Left cardiac atrium (tissue), 4 donors: Measurements from ENCODE around the gene FBXO47. TPM values are rescaled to one million over a fixed set of nuclear protein-coding genes. Genes with fewer than 3 reads are reported as not detected.

Source experiments
- ATAC-seq, 2 donors: fragments of 200-7000 bp; cut with Tn5 transposase; one replicate each; pipeline ENCODE4 v1.9.1; 2020; ENCODE audit warnings: mild to moderate bottlenecking in 2 of 2, moderate library complexity in 2 of 2
- DNase-seq: peaks from one replicate; pipeline ENCODE4 v3.0.0-alpha.2; 2020
- intact Hi-C, 2 donors: fragments of 100-400 bp; cut with DNase I; formaldehyde crosslinking; loops; one replicate each; pipeline versions ENCODE4 v1.14.1 to v1.15.1; 2022 to 2023
- microRNA-seq, 2 donors: library from miRNA; unstranded; fragments of <30 nt; microRNA quantifications; one replicate each; pipeline ENCODE4 v1.2.0, GENCODE V29; 2020
- total RNA-seq, 2 donors: library from RNA; stranded (reverse); fragmentation: NEBNext Ultra II Directional; extraction: Animal tissue kit (Norgen Biotek cat#: 25700); gene quantifications; one replicate each; pipeline ENCODE4 v1.2.1, GENCODE V29; 2021
- donor health status: DM: no; HTN: yes; CAD: no.
- donor health status: DM: no; HTN: yes; CAD: no; lungs with severe emphysema.
- donor health status: DM: yes; HTN: yes; CAD: no.
- donor health status: Dilated cardiomyopathy.

The FBXO47 gene
- total RNA-seq, 2 donors from 2014 or later = not detected

- DNase-seq (no peak), ATAC-seq (no peak)
- intact Hi-C loops = no loop called here
Observed at GRCh38 chr17:38893113-38893512, 74.1 kb downstream of the FBXO47 start.

DNA sequence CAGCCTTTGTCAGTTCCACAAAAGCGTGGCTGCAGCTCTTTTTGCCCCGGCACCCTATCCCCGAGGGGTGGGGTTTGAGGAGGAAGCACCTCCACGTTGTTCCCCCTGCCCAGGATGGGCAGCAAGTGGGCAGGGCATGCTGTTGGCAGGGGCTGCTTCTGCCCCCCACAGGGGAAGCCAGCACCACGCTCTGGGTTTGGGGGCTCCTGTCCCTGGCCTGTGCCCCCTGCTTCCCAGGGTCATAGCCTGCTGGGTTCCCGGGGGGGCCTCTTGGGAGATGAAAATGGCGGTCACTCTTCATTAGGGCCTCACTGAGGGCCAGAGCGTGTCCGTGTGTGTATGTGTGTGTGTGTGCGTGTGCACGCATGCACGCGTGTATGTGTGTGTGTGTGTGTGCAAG lies 74.6 kb downstream of the FBXO47 start:
- ATAC-seq (no peak), DNase-seq (no peak)
- intact Hi-C loops = no loop called here

- DNase-seq (no peak), ATAC-seq (no peak)
- intact Hi-C loops = no loop called here
Observed at GRCh38 chr17:38892083-38892482, 75.1 kb downstream of the FBXO47 start.

DNA sequence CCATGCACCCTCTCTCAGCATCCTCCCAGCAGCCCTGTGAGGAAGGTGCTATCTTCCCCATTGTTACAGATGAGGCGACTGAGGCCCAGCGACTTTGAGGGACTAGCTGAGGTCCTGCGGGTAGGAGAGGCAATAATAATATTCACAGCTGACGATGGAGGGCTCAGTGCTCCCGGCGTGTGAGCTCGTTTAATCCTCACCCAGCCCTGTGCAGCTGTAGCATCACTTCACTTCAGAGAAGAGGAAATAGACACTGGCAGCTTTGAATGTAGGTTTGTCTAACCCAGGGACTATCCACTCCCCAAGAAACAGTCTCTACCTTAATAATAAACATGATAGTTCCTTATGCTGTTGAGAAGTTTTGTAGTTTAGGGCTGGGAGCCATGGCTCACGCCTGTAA lies 75.8 kb downstream of the FBXO47 start:
- ATAC-seq (no peak), DNase-seq (no peak)
- intact Hi-C loops = no loop called here

DNA sequence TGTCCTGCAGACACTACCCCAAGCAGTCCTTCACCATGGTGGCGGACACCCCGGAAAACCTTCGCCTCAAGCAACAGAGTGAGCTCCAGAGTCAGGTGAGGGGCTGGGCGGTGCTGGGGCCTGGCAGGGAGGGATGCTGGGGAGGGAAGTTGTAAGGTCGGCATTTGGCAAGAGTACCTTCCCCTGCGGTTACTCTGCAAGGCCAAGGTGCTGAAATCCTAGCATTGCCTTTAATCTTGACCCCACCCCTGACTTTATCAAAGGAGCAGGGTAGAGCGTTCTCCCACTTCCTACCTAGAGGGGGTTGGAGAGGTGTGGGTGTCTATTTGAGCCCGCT lies 76.8 kb downstream of the FBXO47 start:
- DNase-seq (no peak), ATAC-seq (no peak)
- intact Hi-C loops = no loop called here

GRCh38 chr17:38889745-38890409 lies 77.3 kb downstream of the FBXO47 start:
- intact Hi-C loops = no loop called here
- ATAC-seq (no peak), DNase-seq (no peak)

DNA sequence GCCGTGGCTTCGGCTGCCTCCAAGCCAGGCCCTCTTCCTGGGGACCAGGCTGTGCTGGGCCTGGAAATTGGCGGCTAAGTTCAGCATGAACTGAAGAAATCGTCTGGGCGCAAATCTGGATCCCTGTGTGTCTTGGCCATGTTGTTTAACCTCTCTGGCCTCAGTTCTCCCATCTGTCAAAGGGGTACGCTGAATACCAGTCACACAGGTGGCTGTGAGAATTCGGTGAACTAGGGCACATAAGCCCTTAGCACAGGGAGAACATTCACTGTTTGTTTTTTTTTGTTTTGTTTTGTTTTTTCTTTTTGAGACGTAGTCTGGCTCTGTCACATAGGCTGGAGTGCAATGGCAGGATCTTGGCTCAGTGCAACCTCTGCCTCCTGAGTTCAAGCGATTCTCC lies 78.4 kb downstream of the FBXO47 start:
- ATAC-seq = no peak
- intact Hi-C loops = no loop called here
- DNase-seq = no peak

DNA sequence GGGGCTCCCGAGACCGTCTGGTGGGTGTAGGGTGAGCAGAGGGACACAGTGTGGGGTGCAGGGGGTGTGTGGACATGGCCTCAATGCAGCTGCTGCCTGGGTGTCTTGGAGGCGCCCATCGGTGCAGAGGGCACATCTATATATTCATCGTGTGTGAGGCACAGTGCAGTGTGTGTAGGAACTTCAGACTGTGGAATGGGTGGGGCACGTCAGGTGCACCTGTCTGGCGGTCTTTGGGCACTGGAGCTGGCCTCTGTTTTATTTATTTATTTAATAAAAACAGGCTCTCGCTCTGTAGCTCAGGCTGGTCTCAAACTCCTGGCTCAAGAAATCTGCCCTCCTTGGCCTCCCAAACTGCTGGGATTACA lies 80.6 kb downstream of the FBXO47 start:
- intact Hi-C loops = no loop called here
- no peak for DNase-seq
- no peak for ATAC-seq

Small RNAs within 50 kb of the gene (microRNA-seq; reads per million reads assigned to microRNA genes)
- 0 reads per million in 2 donors for gene MIR6779

Other genes starting within 250 kb of the FBXO47 start
- gene CISD3, start 237.1 kb downstream of the FBXO47 start, total RNA-seq = 10 to 100 TPM; 51.1 to 66.2 TPM
- 10 to 100 TPM; 28.2 to 45.2 TPM for gene PCGF2, start 219.1 kb downstream of the FBXO47 start, total RNA-seq
- 100 to 1,000 TPM; 139 to 163 TPM for gene PSMB3, start 214.7 kb downstream of the FBXO47 start, total RNA-seq
- 10 to 100 TPM; 36.1 to 42.0 TPM for gene PIP4K2B, start 167.8 kb downstream of the FBXO47 start, total RNA-seq
- gene CWC25, start 142.1 kb downstream of the FBXO47 start, total RNA-seq = 10 to 100 TPM in 1 of 2 donors, 1 to 10 TPM in 1; 8.5 to 12.1 TPM
- 100 to 1,000 TPM; 892 to 925 TPM for gene RPL23, start 113.7 kb downstream of the FBXO47 start, total RNA-seq
- gene LASP1, start 97.3 kb downstream of the FBXO47 start, total RNA-seq = 10 to 100 TPM; 51.8 to 55.0 TPM
- 10 to 100 TPM in 1 of 2 donors, 1 to 10 TPM in 1; 7.6 to 18.0 TPM for gene PLXDC1, start 184.2 kb upstream of the FBXO47 start, total RNA-seq
- gene ARL5C, start 198.8 kb upstream of the FBXO47 start, total RNA-seq = not detected
- 1 to 10 TPM; 5.4 to 5.8 TPM for gene CACNB1, start 230.3 kb upstream of the FBXO47 start, total RNA-seq
- 1,000 to 10,000 TPM; 1,055 to 1,074 TPM for gene RPL19, start 232.9 kb upstream of the FBXO47 start, total RNA-seq